RWPE1 (cell line): ENCODE data around the gene PLEKHA3.

Experiments
- CTCF ChIA-PET: fragments of 350-600 bp; sonication (Branson Sonifier 250); formaldehyde crosslinking; extraction: SDS; loops from one replicate; lab custom pipeline; 2021; lab: Yijun Ruan, JAX
- POLR2A ChIA-PET: fragments of 400-600 bp; formaldehyde crosslinking; extraction: SDS; loops from one replicate; lab custom pipeline; 2020; ENCODE audit warnings: antibody characterized with exemption; ENCODE audit not compliant: low non-redundant PET; lab: Yijun Ruan, JAX
- DNase-seq: peaks from one replicate; pipeline ENCODE4 v3.0.0; 2012; ENCODE audit warnings: low spot score
- H3K27ac ChIP-seq: fragments of 450-650 bp; 2 replicates; pipeline ENCODE4 v1.5.1; 2017
- CTCF ChIP-seq: fragments of 450-650 bp; conservative IDR thresholded peaks from 2 replicates; pipeline ENCODE4 v1.5.1; 2017; ENCODE audit warnings: low read depth, mild to moderate bottlenecking

Gene PLEKHA3

GRCh38 chr2:178506524-178506923 lies 26.3 kb downstream of the PLEKHA3 start:
- DNase-seq, result no peak
- no peak overlapping the region for H3K27ac ChIP-seq
- CTCF ChIA-PET, result no interaction called here
- no peak for TF ChIP-seq CTCF
- POLR2A ChIA-PET, result no interaction called here

- no peak for DNase-seq
- no peak overlapping the region for H3K27ac ChIP-seq
- POLR2A ChIA-PET, result no interaction called here
- no peak for TF ChIP-seq CTCF
- CTCF ChIA-PET, result no interaction called here
These were observed 26.7 kb downstream of the PLEKHA3 start for GRCh38 chr2:178506949-178507348.

GRCh38 chr2:178508646-178509045 lies 28.4 kb downstream of the PLEKHA3 start:
- ChIA-PET POLR2A (no interaction called here), CTCF (no interaction called here)

GRCh38 chr2:178510384-178510783 lies 30.1 kb downstream of the PLEKHA3 start:
- POLR2A ChIA-PET, result no interaction called here
- H3K27ac ChIP-seq, result no peak overlapping the region
- CTCF ChIA-PET, result interaction anchor here (0.7 to 1.1 kb wide), 2 partner anchors 68 to 399 kb away, joined by 4 to 5 read pairs; no protein-coding TSS in a partner anchor
- TF ChIP-seq CTCF, result no peak
- DNase-seq, result no peak

More at GRCh38 chr2:178508646-178509045, 28.4 kb downstream of the PLEKHA3 start:
- no peak for DNase-seq
- TF ChIP-seq CTCF, result no peak
- H3K27ac ChIP-seq, result no peak overlapping the region

GRCh38 chr2:178512484-178512883 lies 32.2 kb downstream of the PLEKHA3 start:
- no peak for TF ChIP-seq CTCF
- ChIA-PET CTCF (no interaction called here), POLR2A (no interaction called here)
- peak; percentile 38 for DNase-seq
- H3K27ac ChIP-seq, result no peak overlapping the region

- ChIA-PET POLR2A (no interaction called here), CTCF (no interaction called here)
- DNase-seq, result no peak
- no peak overlapping the region for H3K27ac ChIP-seq
- no peak for TF ChIP-seq CTCF
These were observed 33.6 kb downstream of the PLEKHA3 start for GRCh38 chr2:178513876-178514275.
